SH-SY5Y (cell line): ENCODE data around the gene KLHL14.

Experiments used
- GATA2 ChIP-seq: IDR thresholded peaks from 2 replicates; pipeline ENCODE4 v1.6.1; 2011; ENCODE audit warnings: mild to moderate bottlenecking, low read depth, low read length
- GATA3 ChIP-seq: IDR thresholded peaks from 2 replicates; pipeline ENCODE4 v1.6.1; 2011; ENCODE audit warnings: low read depth, mild to moderate bottlenecking, low read length, moderate library complexity

- TF ChIP-seq GATA3: no peak
- no peak for TF ChIP-seq GATA2
These were observed 3.7 kb upstream of the KLHL14 start for GRCh38 chr18:32776561-32776960.
